Lower leg skin (tissue), 4 donors: Measurements from ENCODE around the gene OTULINL. TPM values are rescaled to one million over a fixed set of nuclear protein-coding genes. Genes with fewer than 3 reads are reported as not detected.

Experiments
- DNase-seq, 2 donors: peaks; one replicate each; pipeline ENCODE4 v3.0.0-alpha.2; 2019; ENCODE audit warnings: low spot score in 2 of 2
- H3K4me3 ChIP-seq: fragments of 200-600 bp; sonication (generic); 2 replicates; pipeline ENCODE4 v1.5.1; 2017; ENCODE audit warnings: mild to moderate bottlenecking, low read depth; ENCODE audit not compliant: poor library complexity, severe bottlenecking
- POLR2A ChIP-seq, 2 donors: fragments of 450-650 bp; IDR thresholded peaks; one replicate each; pipeline ENCODE4 v1.6.1; 2016 to 2017; ENCODE audit warnings: antibody characterized with exemption in 2 of 2, mild to moderate bottlenecking in 1 of 2, moderate library complexity in 1 of 2
- WGBS, 2 donors: methylation state at CpG; one replicate each; pipeline ENCODE4 v1.1.5; 2018; 5-methylcytosine and 5-hydroxymethylcytosine counted together
- intact Hi-C: fragments of 100-400 bp; cut with DNase I; formaldehyde crosslinking; loops from one replicate; pipeline ENCODE4 v1.15.0; 2023; ENCODE audit warnings: low total_unique reads
- total RNA-seq, 4 donors: library from RNA; depleted of rRNA; stranded (reverse); fragments of >200 nt; gene quantifications; one replicate each; pipeline ENCODE4 v1.1.0, GENCODE V29; 2016
- TF ChIP-seq, protein P1 (sequence below), 3 donors: fragments of 450-650 bp; IDR thresholded peaks; one replicate each; pipeline ENCODE4 v1.5.1; 2016; ENCODE audit warnings: antibody characterized with exemption in 3 of 3, mild to moderate bottlenecking in 3 of 3, moderate library complexity in 2 of 3

Gene OTULINL
- total RNA-seq, 4 donors from 2014 or later: 1.6 to 10.9 (median 2.1) TPM

GRCh38 chr5:14608169-14608568, 26.6 kb downstream of the OTULINL start:
- 58 to 69% methylated on average over 2 of the region's 2 CpGs for WGBS, 2 donors
- TF ChIP-seq, protein P1, sequence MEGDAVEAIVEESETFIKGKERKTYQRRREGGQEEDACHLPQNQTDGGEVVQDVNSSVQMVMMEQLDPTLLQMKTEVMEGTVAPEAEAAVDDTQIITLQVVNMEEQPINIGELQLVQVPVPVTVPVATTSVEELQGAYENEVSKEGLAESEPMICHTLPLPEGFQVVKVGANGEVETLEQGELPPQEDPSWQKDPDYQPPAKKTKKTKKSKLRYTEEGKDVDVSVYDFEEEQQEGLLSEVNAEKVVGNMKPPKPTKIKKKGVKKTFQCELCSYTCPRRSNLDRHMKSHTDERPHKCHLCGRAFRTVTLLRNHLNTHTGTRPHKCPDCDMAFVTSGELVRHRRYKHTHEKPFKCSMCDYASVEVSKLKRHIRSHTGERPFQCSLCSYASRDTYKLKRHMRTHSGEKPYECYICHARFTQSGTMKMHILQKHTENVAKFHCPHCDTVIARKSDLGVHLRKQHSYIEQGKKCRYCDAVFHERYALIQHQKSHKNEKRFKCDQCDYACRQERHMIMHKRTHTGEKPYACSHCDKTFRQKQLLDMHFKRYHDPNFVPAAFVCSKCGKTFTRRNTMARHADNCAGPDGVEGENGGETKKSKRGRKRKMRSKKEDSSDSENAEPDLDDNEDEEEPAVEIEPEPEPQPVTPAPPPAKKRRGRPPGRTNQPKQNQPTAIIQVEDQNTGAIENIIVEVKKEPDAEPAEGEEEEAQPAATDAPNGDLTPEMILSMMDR (IDR thresholded peaks at IDR 0.05): no peak
- TF ChIP-seq POLR2A (IDR thresholded peaks at IDR 0.05): no peak
- intact Hi-C loops: no loop called here
- no peak for DNase-seq
- H3K4me3 ChIP-seq: no peak overlapping the region

DNA sequence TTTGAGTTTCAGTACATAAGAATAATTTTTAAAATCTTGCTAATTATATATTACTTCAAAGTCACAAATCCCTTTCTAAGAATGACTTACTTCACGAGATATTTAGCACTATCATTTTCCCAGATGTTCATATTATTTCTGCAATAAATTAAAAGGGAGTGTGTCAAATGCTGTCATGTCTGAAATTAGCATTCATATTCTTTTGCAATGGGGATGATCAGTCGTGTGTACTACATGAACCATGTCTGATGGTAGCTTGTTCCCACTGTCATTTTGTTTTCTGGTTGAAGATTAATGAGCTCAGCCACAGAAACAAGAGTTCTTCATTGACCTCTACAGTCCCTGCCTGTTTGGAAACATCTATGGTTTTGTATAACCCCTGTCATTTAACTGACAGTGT, 30.1 kb downstream of the OTULINL start:
- TF ChIP-seq, protein P1 (IDR thresholded peaks at IDR 0.05): no peak
- no peak for TF ChIP-seq POLR2A (IDR thresholded peaks at IDR 0.05)
- no peak overlapping the region for H3K4me3 ChIP-seq
- intact Hi-C loops: no loop called here
- DNase-seq: no peak
- WGBS, 2 donors: 53 to 57% methylated on average over 2 of the region's 2 CpGs

GRCh38 chr5:14614490-14614889, 32.9 kb downstream of the OTULINL start:
- no peak for TF ChIP-seq POLR2A (IDR thresholded peaks at IDR 0.05)
- TF ChIP-seq, protein P1 (IDR thresholded peaks at IDR 0.05): no peak
- DNase-seq: no peak
- intact Hi-C loops: no loop called here
- no peak overlapping the region for H3K4me3 ChIP-seq
- WGBS, 2 donors: 94% methylated on average over 5 of the region's 5 CpGs

GRCh38 chr5:14615365-14615764, 33.8 kb downstream of the OTULINL start:
- no peak overlapping the region for H3K4me3 ChIP-seq
- intact Hi-C loops: no loop called here
- TF ChIP-seq POLR2A (IDR thresholded peaks at IDR 0.05): no peak
- TF ChIP-seq, protein P1 (IDR thresholded peaks at IDR 0.05): no peak
- no peak for DNase-seq
- 89% methylated on average over 4 of the region's 4 CpGs for WGBS, 2 donors

DNA sequence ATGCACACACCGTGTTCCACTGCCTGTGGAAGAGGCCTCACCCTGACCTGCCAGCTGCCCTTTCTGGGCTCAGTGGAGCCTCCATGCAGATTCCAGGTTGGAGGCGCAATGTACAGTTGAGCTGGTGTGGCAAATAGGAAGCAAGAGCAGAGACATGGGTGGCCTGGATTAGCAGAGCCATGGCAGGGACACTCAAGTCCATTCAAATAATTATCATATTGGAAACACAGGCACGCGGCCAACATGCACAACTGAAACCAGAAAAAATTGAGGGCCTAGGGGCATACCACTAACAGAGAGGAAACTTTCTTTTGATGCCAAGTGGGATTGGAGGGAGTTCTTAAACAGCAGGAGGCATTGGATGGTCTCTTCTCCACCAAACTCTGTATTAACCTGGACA, 35.8 kb downstream of the OTULINL start:
- no peak for DNase-seq

GRCh38 chr5:14627270-14627669, 45.7 kb downstream of the OTULINL start:
- intact Hi-C loops: no loop called here
- DNase-seq: no peak
- TF ChIP-seq POLR2A (IDR thresholded peaks at IDR 0.05): no peak
- H3K4me3 ChIP-seq: no peak overlapping the region

More for the DNA sequence above, 35.8 kb downstream of the OTULINL start:
- no peak overlapping the region for H3K4me3 ChIP-seq
- TF ChIP-seq, protein P1 (IDR thresholded peaks at IDR 0.05): no peak
- no peak for TF ChIP-seq POLR2A (IDR thresholded peaks at IDR 0.05)
- intact Hi-C loops: no loop called here
- 86 to 88% methylated on average over 4 of the region's 4 CpGs for WGBS, 2 donors
